ENCODE results near the gene FADS1.

- no peak for TF ChIP-seq CTCF (IDR thresholded peaks at IDR 0.05; ENCODE audit: extremely low read depth in 1 of 2, insufficient read depth in 1 of 2, low read depth in 1 of 2, low read length in 2 of 2)
- no peak for TF ChIP-seq POLR2A (IDR thresholded peaks at IDR 0.05; ENCODE audit: low read depth, low read length)
- no peak for TF ChIP-seq JUN (IDR thresholded peaks at IDR 0.05; ENCODE audit: borderline replicate concordance, insufficient read depth, insufficient read length, low read depth)
- TF ChIP-seq POLR2AphosphoS5 (IDR thresholded peaks at IDR 0.05; ENCODE audit: insufficient read depth, low read depth, low read length) = no peak
- no peak for TF ChIP-seq FOS (IDR thresholded peaks at IDR 0.05; ENCODE audit: borderline replicate concordance, insufficient read depth, low read length)
- TF ChIP-seq GATA2 (IDR thresholded peaks at IDR 0.05; ENCODE audit: insufficient read depth, insufficient read length, low read depth, low read length) = no peak
- no peak for TF ChIP-seq EZH2 (IDR thresholded peaks at IDR 0.05; ENCODE audit: borderline replicate concordance, low read depth, low read length, severe bottlenecking)
These were observed 36.9 kb downstream of the FADS1 start for GRCh38 chr11:61779666-61780525.

All from endothelial cell of umbilical vein (primary cell).